Neural cell (in vitro differentiated cells): ENCODE results near the gene KCNQ5. TPM values are rescaled to one million over a fixed set of nuclear protein-coding genes. Genes with fewer than 3 reads are reported as not detected.

ENCODE experiments used
- H2AFZ ChIP-seq: fragments of 200-600, 300-800 bp; sonication (generic), shearing (Covaris generic); 2 replicates; pipeline ENCODE4 v1.6.0; 2014; ENCODE audit warnings: low read depth, mild to moderate bottlenecking, antibody characterized with exemption, low read length, moderate library complexity
- H3F3A ChIP-seq: fragments of 200-600 bp; shearing (Covaris generic); 2 replicates; pipeline ENCODE4 v1.6.1; 2016; ENCODE audit warnings: mild to moderate bottlenecking, moderate library complexity, mixed read lengths, antibody characterized with exemption, low read length; ENCODE audit not compliant: insufficient read depth, poor library complexity, severe bottlenecking
- H3K27ac ChIP-seq: fragments of 200-600, 300-800 bp; sonication (generic), shearing (Covaris generic); 2 replicates; pipeline ENCODE4 v1.5.1; 2014; ENCODE audit warnings: mild to moderate bottlenecking, low read length, moderate library complexity
- H3K27me3 ChIP-seq: fragments of 300-800, 200-600 bp; sonication (generic), shearing (Covaris generic); 2 replicates; pipeline ENCODE4 v1.6.0; 2014; ENCODE audit warnings: mild to moderate bottlenecking, low read depth, low read length, moderate library complexity; ENCODE audit not compliant: insufficient read depth
- H3K36me3 ChIP-seq: fragments of 300-800, 200-600 bp; sonication (generic), shearing (Covaris generic); 2 replicates; pipeline ENCODE4 v1.5.1; 2014; ENCODE audit warnings: mild to moderate bottlenecking, antibody characterized with exemption, low read length, moderate library complexity; ENCODE audit not compliant: insufficient read depth
- H3K4me2 ChIP-seq: fragments of 300-800, 200-600 bp; sonication (generic), shearing (Covaris generic); 2 replicates; pipeline ENCODE4 v1.6.0; 2014; ENCODE audit warnings: mild to moderate bottlenecking, low read length
- H3K4me3 ChIP-seq: fragments of 300-800, 200-600 bp; sonication (generic), shearing (Covaris generic); 2 replicates; pipeline ENCODE4 v1.5.1; 2014; ENCODE audit warnings: mild to moderate bottlenecking, low read length, moderate library complexity
- H3K79me2 ChIP-seq: fragments of 200-600 bp; shearing (Covaris generic); replicated peaks from 2 replicates; pipeline ENCODE4 v1.6.0; 2014; ENCODE audit warnings: mild to moderate bottlenecking, low read length, moderate library complexity; ENCODE audit not compliant: insufficient read depth
- H3K9ac ChIP-seq: fragments of 300-800, 200-600 bp; sonication (generic), shearing (Covaris generic); 2 replicates; pipeline ENCODE4 v1.6.1; 2016; ENCODE audit warnings: mild to moderate bottlenecking, low read length, mixed read lengths
- H3K9me2 ChIP-seq: fragments of 200-600 bp; shearing (Covaris generic); 2 replicates; pipeline ENCODE4 v1.6.1; 2016; ENCODE audit warnings: mild to moderate bottlenecking, low read length, mixed read lengths; ENCODE audit not compliant: insufficient read depth
- H3K9me3 ChIP-seq: fragments of 200-600, 300-800 bp; sonication (generic), shearing (Covaris generic); 2 replicates; pipeline ENCODE4 v1.6.1; 2016; ENCODE audit warnings: mild to moderate bottlenecking, mixed run types, low read length, moderate library complexity, mixed read lengths
- H4K20me1 ChIP-seq: fragments of 200-600 bp; shearing (Covaris generic); 2 replicates; pipeline ENCODE4 v1.6.1; 2016; ENCODE audit warnings: mild to moderate bottlenecking, mixed run types; ENCODE audit not compliant: insufficient read depth
- CTCF ChIP-seq: fragments of 450-650 bp; IDR thresholded peaks from 2 replicates; pipeline ENCODE4 v1.5.1; 2014; ENCODE audit warnings: antibody characterized with exemption, mild to moderate bottlenecking, moderate library complexity; ENCODE audit not compliant: poor library complexity, severe bottlenecking
- EP300 ChIP-seq: fragments of 450-650 bp; conservative IDR thresholded peaks from 2 replicates; pipeline ENCODE4 v1.6.1; 2014; ENCODE audit warnings: antibody characterized with exemption, mild to moderate bottlenecking, moderate library complexity; ENCODE audit not compliant: poor library complexity, severe bottlenecking
- EZH2 ChIP-seq: fragments of 200-600, 300-800 bp; shearing (Covaris generic), sonication (generic); IDR thresholded peaks from 2 replicates; pipeline ENCODE4 v1.6.1; 2014; ENCODE audit warnings: antibody characterized with exemption, low read length, borderline replicate concordance, mild to moderate bottlenecking; ENCODE audit not compliant: insufficient read depth, poor library complexity, severe bottlenecking
- MXI1 ChIP-seq: fragments of 450-650 bp; conservative IDR thresholded peaks from 2 replicates; pipeline ENCODE4 v1.6.1; 2014; ENCODE audit warnings: antibody characterized with exemption, mild to moderate bottlenecking; ENCODE audit not compliant: poor library complexity, severe bottlenecking
- POLR2AphosphoS5 ChIP-seq: IDR thresholded peaks from 2 replicates; pipeline ENCODE4 v1.6.1; 2012
- RAD21 ChIP-seq: fragments of 450-650 bp; conservative IDR thresholded peaks from 2 replicates; pipeline ENCODE4 v1.6.1; 2014; ENCODE audit warnings: antibody characterized with exemption, mild to moderate bottlenecking, moderate library complexity
- REST ChIP-seq: IDR thresholded peaks from 2 replicates; pipeline ENCODE4 v1.6.1; 2012; ENCODE audit warnings: borderline replicate concordance
- SMC3 ChIP-seq: fragments of 450-650 bp; conservative IDR thresholded peaks from 2 replicates; pipeline ENCODE4 v1.6.1; 2014; ENCODE audit warnings: antibody characterized with exemption, mild to moderate bottlenecking, moderate library complexity; ENCODE audit not compliant: poor library complexity
- TAF1 ChIP-seq: IDR thresholded peaks from 2 replicates; pipeline ENCODE4 v1.6.1; 2012; ENCODE audit warnings: low read depth
- polyA plus RNA-seq: library from polyadenylated mRNA; depleted of rRNA; stranded (reverse); fragments of >200 nt; gene quantifications from 2 replicates; pipeline ENCODE4 v1.2.3, GENCODE V29; 2014

KCNQ5 gene
- polyA plus RNA-seq, 1 donor from 2014 or later: 0.30 TPM

GRCh38 chr6:73107016-73107415 lies 485.2 kb downstream of the KCNQ5 start:
- H3K27me3 ChIP-seq: no peaks in the 10 kb centered on the region
- H4K20me1 ChIP-seq: no peaks in the 10 kb centered on the region
- no peak overlapping the region for H3K4me3 ChIP-seq
- H3F3A ChIP-seq: no peaks in the 10 kb centered on the region
- no peaks in the 10 kb centered on the region for H3K36me3 ChIP-seq
- H3K27ac ChIP-seq: no peak overlapping the region
- H2AFZ ChIP-seq: no peak overlapping the region
- TF ChIP-seq MXI1 (no peak), POLR2AphosphoS5 (no peak), EZH2 (no peak), SMC3 (no peak), TAF1 (no peak), CTCF (no peak), RAD21 (no peak), REST (no peak), EP300 (no peak)
- H3K4me2 ChIP-seq: no peak overlapping the region
- no peak overlapping the region for H3K9ac ChIP-seq
- no peaks in the 10 kb centered on the region for H3K79me2 ChIP-seq
- H3K9me3 ChIP-seq: no peaks in the 10 kb centered on the region
- H3K9me2 ChIP-seq: no peaks in the 10 kb centered on the region

- Histone ChIP-seq H3K4me3 (no peak overlapping the region), H3K9me2 (no peaks in the 10 kb centered on the region), H3K36me3 (no peaks in the 10 kb centered on the region), H3K27me3 (no peaks in the 10 kb centered on the region), H2AFZ (no peak overlapping the region), H3F3A (no peaks in the 10 kb centered on the region), H3K4me2 (no peak overlapping the region), H3K9me3 (no peaks in the 10 kb centered on the region), H4K20me1 (no peaks in the 10 kb centered on the region), H3K27ac (no peak overlapping the region), H3K9ac (no peak overlapping the region), H3K79me2 (no peaks in the 10 kb centered on the region)
- TF ChIP-seq POLR2AphosphoS5 (no peak), TAF1 (no peak), CTCF (no peak), SMC3 (no peak), RAD21 (no peak), EZH2 (no peak), REST (no peak), MXI1 (no peak), EP300 (no peak)
Measured at GRCh38 chr6:73108949-73109348, 487.1 kb downstream of the KCNQ5 start.
